ENCODE results near the gene AAK1.

The AAK1 gene

DNA sequence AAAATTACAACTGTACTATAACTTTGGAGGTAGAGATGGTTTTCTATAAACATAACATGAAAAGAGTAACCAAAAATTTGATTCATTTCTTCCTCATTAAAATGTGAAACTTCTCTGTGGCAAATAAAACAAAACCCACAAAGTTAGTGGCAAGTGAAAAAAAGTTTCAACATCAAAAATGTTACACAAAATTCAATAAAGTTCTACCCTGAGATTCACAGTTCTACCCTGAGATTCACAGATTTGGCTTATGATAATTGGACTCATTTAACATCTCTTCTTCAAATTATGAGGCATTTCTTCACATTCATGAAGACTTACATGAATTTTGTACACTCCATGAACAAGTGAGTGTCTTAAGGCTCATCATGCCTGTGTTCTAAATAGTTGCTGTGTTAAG lies 51.0 kb downstream of the AAK1 start:
- TF ChIP-seq, protein P1, sequence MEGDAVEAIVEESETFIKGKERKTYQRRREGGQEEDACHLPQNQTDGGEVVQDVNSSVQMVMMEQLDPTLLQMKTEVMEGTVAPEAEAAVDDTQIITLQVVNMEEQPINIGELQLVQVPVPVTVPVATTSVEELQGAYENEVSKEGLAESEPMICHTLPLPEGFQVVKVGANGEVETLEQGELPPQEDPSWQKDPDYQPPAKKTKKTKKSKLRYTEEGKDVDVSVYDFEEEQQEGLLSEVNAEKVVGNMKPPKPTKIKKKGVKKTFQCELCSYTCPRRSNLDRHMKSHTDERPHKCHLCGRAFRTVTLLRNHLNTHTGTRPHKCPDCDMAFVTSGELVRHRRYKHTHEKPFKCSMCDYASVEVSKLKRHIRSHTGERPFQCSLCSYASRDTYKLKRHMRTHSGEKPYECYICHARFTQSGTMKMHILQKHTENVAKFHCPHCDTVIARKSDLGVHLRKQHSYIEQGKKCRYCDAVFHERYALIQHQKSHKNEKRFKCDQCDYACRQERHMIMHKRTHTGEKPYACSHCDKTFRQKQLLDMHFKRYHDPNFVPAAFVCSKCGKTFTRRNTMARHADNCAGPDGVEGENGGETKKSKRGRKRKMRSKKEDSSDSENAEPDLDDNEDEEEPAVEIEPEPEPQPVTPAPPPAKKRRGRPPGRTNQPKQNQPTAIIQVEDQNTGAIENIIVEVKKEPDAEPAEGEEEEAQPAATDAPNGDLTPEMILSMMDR (IDR thresholded peaks at IDR 0.05; ENCODE audit: insufficient read depth, missing control alignments): no peak
- FAIRE-seq: no peak

DNA sequence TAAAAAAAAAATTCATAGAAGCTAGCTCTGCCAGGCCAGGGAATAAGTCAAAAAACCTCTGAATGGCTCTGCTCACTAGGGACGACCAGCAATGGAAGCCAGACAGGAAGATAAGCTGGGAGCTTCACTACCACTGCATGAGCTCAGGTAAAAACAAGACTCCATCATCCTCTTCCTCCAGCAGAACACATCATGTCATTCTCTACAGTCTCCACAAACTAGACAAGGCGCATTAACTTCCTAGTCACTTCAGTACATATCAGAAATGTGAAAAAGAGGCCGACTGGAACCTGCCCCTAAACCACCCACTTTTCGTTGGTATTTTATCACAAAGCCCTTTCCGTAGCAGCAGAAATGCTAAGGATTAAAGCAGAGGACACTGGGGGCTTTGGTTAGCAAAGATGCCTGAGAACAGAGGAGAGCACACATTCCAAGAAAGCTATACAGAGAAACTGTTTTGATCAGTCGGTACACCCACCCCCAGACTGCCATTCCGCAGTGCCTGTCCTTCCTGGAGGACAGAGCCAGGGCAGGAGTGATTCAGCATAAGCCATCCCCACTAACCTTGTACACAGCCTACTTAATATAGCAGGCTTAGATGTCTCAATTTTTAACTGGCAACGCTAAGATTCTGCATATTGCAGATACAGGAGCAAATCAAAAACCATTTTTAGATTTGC lies 53.4 kb downstream of the AAK1 start:
- DNase-seq (ENCODE audit: insufficient read length, low spot score) (no peak), FAIRE-seq (no peak)
- TF ChIP-seq, protein P1 (IDR thresholded peaks at IDR 0.05; ENCODE audit: insufficient read depth, missing control alignments): no peak

More for the DNA sequence above, 51.0 kb downstream of the AAK1 start:
- no peak for DNase-seq (ENCODE audit: insufficient read length, low spot score)

GRCh38 chr2:69588945-69589344 lies 54.6 kb downstream of the AAK1 start:
- TF ChIP-seq, protein P1 (IDR thresholded peaks at IDR 0.05; ENCODE audit: insufficient read depth, missing control alignments): no peak
- DNase-seq (ENCODE audit: insufficient read length, low spot score) (no peak), FAIRE-seq (no peak)

GRCh38 chr2:69588403-69588802 lies 55.1 kb downstream of the AAK1 start:
- FAIRE-seq (no peak), DNase-seq (ENCODE audit: insufficient read length, low spot score) (no peak)

GRCh38 chr2:69585855-69586555 lies 57.5 kb downstream of the AAK1 start:
- TF ChIP-seq, protein P1 (IDR thresholded peaks at IDR 0.05; ENCODE audit: insufficient read depth, missing control alignments): no peak
- no peak for FAIRE-seq
- DNase-seq (ENCODE audit: insufficient read length, low spot score): no peak

More at GRCh38 chr2:69588403-69588802, 55.1 kb downstream of the AAK1 start:
- TF ChIP-seq, protein P1 (IDR thresholded peaks at IDR 0.05; ENCODE audit: insufficient read depth, missing control alignments): no peak

GRCh38 chr2:69584127-69584889 lies 59.2 kb downstream of the AAK1 start:
- no peak for DNase-seq (ENCODE audit: insufficient read length, low spot score)
- FAIRE-seq: no peak
- TF ChIP-seq, protein P1 (IDR thresholded peaks at IDR 0.05; ENCODE audit: insufficient read depth, missing control alignments): no peak
